RCC 7860 (cell line): ENCODE data around the gene ZNF438.

ENCODE experiments used
- DNase-seq: peaks from one replicate; pipeline ENCODE4 v3.0.0-alpha.2; 2015; ENCODE audit warnings: low spot score
- FAIRE-seq: peaks from 2 replicates; lab custom pipeline; 2012; peaks lifted over from hg19 to GRCh38; lab: Jason Lieb, UNC

Gene ZNF438

DNA sequence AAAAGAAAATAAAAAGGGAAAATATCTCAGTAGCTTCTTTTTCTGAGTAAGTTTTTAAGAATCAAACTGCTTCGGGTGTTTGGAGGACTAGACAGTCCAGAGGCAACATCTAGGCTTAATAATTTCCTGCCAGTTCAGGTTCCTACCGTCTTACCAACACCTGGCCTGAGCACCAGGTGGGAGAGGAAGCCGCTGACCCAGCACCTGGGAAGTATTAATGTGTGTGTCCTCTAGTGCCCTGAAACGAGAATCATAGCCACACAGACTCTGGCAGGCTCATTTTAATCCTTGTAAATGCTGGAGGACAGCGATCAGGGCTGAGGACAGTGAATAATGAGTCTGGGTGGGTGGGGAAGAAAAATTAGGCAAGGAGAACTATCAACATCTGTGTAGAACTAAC, 137.4 kb downstream of the ZNF438 start:
- DNase-seq (no peak), FAIRE-seq (no peak)

- FAIRE-seq (no peak), DNase-seq (no peak)
These were observed 138.5 kb downstream of the ZNF438 start for GRCh38 chr10:30893208-30893607.

DNA sequence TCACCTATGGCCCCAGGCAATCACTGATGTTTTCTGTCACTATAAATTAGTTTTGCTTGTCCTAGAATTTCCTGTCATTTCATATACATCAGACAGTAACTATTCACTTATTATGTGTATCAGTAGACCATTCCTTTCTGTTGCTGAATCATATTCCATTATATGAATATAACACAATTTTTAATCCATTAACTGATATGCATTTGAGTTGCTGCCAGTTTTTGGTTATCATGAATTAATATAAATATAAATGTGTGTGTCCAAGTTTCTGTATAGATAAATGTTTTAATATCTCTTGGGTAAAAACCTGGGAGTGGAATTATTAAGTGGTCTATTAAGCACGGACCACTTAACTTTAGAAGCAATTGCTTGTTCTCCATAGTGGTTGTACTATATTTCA, 143.8 kb downstream of the ZNF438 start:
- FAIRE-seq (no peak), DNase-seq (no peak)

- DNase-seq (no peak), FAIRE-seq (no peak)
These were observed 146.2 kb downstream of the ZNF438 start for GRCh38 chr10:30885423-30885822.

DNA sequence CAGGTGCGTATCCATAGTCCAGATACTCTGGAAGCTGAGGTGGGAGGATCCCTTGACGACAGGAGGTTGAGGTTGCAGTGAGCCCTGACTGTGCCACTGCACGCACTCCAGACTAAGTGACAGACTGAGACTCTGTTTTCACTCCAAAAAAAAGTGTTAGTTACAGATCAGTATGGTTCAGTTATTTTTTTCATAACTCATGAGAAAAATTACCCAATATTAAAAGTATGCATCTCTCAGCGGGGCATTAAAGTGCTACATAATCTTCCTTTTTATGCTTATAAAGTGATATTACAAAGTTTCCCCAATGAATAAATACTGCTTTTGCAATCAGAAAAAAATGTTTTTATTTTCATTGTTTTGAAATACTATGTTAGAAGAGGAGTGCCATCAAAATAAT, 147.9 kb downstream of the ZNF438 start:
- FAIRE-seq (no peak), DNase-seq (no peak)

DNA sequence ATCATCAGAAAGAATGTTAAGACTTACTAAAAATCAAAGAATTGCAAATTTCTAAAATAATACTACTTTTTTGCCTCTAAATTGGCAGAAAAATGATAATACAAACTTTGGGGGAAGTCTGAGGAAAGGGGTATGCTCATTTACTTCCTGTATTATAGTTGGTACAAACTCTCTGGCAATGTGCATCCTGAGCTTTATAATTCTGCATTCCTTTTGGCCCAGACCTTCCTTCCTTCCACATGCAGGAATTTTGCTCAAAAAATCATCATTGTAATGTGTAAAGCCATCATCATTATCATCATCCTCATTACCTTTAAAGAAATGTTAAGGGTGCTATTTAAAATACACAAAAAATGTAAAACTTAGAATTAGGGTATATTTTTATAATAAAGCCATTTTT, 148.5 kb downstream of the ZNF438 start:
- DNase-seq (no peak), FAIRE-seq (no peak)

- no peak for FAIRE-seq
- DNase-seq, result no peak
These were observed 149.4 kb downstream of the ZNF438 start for GRCh38 chr10:30882281-30882680.

DNA sequence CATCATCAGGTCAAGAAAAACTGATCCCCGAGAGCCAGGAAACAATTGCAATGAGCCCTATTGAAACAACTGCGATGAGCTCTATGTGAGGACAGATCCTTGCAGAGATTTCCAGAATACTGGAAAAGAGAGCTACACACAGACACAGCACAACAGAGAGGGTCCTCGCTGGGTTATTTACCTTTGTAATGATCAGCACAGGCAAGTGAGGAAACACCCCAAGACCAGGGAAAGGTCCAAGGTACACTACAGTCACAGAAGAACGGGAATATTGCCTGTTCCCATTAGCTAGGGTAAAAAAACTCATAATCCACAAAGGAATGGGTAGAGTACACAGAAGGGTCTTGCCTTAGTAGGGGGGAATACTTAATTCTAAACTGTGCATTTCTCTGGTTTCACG, 152.7 kb downstream of the ZNF438 start:
- no peak for FAIRE-seq

DNA sequence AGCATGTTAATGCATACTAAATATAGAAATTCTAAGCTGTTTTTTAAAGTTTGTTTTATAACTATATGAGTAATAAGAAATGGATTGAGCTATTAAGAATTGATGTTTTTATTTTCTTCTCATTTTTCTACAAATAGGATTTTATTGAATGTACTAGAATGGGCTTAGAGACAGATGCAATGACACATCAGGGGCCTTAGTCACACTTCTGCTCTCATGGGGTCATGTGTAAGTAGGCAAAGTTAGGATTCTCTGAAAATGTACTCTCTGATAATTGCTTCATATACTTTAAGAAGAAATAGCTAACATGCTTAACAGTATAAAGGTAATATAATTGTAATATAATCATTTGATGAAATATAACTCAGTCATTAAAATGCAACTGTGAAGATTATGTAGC, 154.6 kb downstream of the ZNF438 start:
- no peak for FAIRE-seq
- DNase-seq, result no peak

More for the DNA sequence above, 152.7 kb downstream of the ZNF438 start:
- no peak for DNase-seq

GRCh38 chr10:30873411-30873810, 158.3 kb downstream of the ZNF438 start:
- DNase-seq (no peak), FAIRE-seq (no peak)

GRCh38 chr10:30870896-30871295, 160.8 kb downstream of the ZNF438 start:
- DNase-seq (no peak), FAIRE-seq (no peak)

DNA sequence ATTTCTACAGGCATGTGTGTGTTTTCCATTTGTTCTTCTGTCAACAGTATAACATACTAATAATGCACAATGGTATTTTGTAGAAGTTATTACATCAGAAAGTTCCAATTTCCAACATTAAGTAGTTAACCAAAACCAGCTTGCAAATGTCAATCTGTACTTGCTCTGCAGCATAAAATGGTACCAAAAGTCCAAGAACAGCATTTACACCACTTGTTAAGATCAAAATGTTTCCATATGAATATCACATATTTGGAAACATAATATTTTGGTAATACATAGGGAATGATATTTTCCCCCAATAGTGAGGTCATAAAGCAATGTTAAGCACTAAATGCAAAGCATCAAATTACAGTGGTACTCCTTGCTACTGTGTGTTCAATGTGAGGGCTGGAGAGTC, 162.1 kb downstream of the ZNF438 start:
- DNase-seq (no peak), FAIRE-seq (no peak)

- FAIRE-seq (no peak), DNase-seq (no peak)
These were observed 163.1 kb downstream of the ZNF438 start for GRCh38 chr10:30868611-30869010.

GRCh38 chr10:30866896-30867295, 164.8 kb downstream of the ZNF438 start:
- DNase-seq, result no peak
- no peak for FAIRE-seq

- no peak for FAIRE-seq
- no peak for DNase-seq
These were observed 166.3 kb downstream of the ZNF438 start for GRCh38 chr10:30865141-30865926.

DNA sequence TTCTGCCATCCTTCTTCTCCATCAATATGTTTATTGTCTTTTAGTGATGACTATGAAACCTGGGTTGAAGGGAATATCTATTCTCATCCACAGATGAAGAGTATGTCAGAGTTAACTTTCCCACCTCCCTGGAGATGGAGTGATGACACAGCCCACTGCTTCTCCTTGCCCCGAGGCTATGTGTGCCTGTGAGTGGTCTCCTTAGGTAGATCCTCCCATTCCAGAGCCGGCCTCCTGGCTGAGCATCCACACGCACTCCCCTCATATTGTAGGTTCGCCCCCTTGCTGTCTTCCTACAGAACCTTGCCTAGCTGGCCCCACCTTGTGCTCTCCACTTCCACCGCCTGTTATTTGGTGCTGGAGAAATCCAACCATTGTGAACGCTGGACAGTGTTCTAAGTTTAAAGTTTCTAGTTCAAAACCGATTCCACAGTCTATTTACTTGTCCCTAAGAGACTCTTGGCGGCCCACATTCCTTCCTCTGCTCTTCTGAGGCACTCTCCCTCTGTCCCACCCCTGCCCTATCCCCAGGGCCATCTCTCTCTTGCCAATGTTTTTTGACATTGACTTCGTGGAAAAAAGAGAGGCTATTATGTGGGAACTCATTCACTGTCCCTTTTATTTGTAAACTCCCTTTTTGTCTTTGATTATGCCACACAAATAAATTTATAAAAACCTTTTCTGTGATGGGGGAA, 168.0 kb downstream of the ZNF438 start:
- FAIRE-seq (no peak), DNase-seq (no peak)

GRCh38 chr10:30862486-30862885, 169.2 kb downstream of the ZNF438 start:
- FAIRE-seq, result peak; percentile 60
- peak; percentile 55 for DNase-seq

DNA sequence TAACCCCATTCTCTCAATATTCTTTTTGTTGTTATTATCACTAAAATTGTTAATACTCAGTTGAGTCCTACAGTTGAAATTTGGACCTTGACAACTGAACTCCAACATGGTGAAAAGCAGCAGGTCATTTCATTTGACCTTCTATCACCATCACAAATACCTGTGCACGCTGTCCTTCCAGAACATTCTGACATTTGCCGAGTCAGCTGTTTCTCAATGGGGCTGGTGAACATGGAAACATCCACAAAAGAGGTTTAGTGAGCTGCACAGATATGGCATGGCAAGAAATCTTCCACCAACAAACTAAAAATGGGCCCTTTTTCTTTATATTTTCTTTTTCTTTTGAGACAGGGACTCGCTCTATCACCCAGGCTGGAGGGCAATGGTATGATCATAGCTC, 169.7 kb downstream of the ZNF438 start:
- FAIRE-seq (no peak), DNase-seq (no peak)

GRCh38 chr10:30861221-30861620, 170.4 kb downstream of the ZNF438 start:
- no peak for DNase-seq
- no peak for FAIRE-seq

- DNase-seq, result no peak
- no peak for FAIRE-seq
These were observed 173.2 kb downstream of the ZNF438 start for GRCh38 chr10:30858499-30858898.

DNA sequence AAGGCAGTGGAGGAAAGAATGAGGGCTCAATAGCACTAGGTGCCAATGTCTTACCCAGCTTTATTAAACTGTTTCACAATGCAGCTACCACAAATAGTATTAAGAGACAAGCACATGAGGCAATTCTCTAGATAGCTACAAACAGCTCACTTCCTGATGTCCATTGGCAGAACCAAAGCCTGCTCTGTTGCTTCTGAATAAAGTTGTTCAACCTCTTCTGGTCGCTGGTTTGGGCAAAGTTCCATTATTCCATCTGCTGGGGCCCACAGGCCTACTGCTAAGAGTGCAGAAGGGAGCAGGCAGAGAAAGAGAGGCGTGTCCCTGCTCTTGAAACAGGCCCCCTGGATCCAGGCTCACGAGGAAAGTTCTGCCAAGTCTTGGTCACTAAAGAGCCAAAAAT, 173.9 kb downstream of the ZNF438 start:
- FAIRE-seq (no peak), DNase-seq (no peak)

GRCh38 chr10:30855131-30855530, 176.5 kb downstream of the ZNF438 start:
- FAIRE-seq (no peak), DNase-seq (no peak)
